NCI-H187 (cell line): Measurements from ENCODE around the gene PPIF.

Experiments
- DNase-seq, 2 experiments: peaks; one replicate each; lab custom pipeline; 2025; lab: John Stamatoyannopoulos, UW

The PPIF gene

GRCh38 chr10:79313911-79314439, 33.3 kb upstream of the PPIF start:
- DNase-seq = no peak

GRCh38 chr10:79314761-79315601, 32.3 kb upstream of the PPIF start:
- DNase-seq = no peak

DNA sequence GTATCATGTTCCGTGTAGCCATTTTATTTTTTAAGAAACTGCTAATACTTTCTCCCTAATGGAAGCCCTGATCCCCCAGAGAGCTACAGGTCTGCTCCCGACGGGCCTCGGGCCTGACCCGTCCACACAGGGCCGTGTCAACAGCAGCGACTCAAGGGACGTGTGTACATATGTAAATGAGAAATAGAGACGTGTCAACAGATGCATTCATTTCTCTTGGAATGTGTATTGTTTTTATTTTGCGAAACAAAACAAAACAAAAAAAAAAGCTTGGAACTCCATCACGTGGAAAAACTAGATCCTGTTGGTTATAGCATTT, 31.7 kb upstream of the PPIF start:
- no peak for DNase-seq

DNA sequence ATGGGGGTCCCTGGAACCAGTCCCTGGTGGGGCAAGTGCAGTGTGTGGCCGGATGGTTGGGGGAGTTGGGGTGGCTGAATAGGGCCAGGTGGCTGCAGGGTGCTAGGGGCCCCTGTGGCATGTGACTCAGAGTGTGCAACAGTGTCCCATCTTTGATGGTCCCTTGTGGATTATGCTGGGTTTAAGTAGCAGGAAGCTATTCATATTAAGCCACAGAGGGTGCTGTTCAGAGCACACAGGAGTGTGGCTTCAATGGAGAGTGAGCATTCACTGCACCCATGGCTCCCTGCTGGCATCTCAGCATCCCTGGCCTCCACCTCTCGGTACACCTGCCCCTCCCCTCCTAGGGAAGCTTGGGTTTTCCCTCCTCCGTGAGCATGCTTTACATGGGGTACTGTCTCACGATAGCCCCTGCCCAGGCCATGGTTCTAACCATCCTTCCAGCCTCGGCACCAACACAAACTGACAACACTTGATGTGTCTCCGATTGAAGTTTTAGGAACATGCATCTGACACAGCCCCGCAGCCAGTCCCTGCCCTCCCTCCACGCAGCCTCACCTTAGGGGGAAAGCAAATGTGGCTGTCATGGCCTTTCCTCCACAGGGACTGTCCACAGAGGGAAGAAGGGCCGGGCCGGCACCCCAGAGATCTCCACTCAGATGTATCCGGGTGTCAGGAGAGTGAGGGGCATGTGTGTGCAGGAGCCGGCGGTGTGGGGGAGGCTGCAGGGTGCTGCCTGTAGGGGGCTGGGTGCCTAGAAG, 30.4 kb upstream of the PPIF start:
- DNase-seq = no peak

- DNase-seq = no peak
Measured at GRCh38 chr10:79318369-79318768, 28.9 kb upstream of the PPIF start.

- no peak for DNase-seq
Measured at GRCh38 chr10:79319115-79319771, 28.0 kb upstream of the PPIF start.

DNA sequence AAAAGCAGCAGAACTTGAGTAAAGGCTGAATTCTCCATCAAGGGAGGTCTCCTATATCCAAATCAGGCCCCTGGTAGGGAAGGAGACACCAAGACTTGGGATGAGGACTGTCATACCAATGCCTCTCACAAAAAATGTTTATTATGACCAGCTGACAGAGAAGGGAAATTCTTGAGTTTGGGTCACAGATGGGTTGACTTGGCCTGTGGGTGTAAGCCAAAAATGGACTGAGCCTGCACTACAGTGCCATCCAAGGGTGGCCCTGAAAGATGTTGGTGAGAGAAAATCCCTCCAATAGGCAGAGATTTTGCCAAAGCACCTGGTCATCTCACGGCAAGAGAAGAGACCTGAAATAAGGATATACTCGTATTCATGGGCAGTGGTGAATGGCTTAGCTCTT, 27.0 kb upstream of the PPIF start:
- no peak for DNase-seq

DNA sequence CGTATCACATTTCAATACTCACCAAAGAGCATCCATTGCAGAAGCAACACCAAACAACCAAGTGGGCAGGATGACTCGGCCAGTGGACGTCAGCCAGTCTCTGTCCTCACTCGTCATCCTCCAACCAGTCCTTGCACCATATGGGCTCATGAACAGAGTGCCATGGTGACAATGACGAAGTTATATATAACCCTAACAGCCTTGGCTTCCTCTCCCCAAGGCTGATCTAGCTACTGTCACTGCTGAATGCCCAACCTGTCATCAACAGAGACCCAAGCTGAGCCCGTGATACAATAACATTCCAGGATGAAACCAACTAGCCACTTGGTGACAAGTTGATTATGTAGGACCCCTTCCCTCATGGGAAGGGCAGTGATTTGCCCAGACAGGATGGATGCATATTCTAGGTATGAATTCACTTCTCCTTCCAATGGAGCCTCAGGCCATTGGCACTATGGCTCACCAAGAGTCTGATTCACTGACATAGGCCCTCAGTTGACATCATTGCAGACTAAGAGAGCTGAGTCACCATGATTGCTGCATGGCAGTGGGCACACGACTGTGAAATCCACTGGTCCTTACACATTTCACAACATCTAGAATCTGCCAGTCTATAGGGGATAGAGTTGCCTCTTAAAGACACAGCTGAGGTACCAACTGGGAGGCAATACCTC, 26.3 kb upstream of the PPIF start:
- no peak for DNase-seq

DNA sequence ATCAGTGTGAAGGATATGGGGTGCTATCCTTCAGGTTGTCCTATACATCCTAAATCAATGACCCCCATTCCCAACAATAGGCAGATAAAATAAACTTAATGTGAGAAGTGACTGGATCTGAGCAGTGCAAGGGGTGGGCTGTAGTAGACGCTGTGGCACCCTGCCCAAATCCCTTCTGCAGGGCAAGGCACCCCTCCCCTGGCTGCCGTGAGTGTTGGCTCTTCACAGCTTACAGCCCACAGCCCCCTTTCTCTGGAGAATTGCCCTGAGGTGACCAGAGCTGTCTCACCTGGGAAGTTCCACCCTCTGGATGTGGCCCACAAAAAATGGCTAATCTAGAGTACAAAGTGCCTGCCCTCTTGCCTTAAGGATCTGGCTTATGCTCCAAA, 25.8 kb upstream of the PPIF start:
- DNase-seq = no peak

DNA sequence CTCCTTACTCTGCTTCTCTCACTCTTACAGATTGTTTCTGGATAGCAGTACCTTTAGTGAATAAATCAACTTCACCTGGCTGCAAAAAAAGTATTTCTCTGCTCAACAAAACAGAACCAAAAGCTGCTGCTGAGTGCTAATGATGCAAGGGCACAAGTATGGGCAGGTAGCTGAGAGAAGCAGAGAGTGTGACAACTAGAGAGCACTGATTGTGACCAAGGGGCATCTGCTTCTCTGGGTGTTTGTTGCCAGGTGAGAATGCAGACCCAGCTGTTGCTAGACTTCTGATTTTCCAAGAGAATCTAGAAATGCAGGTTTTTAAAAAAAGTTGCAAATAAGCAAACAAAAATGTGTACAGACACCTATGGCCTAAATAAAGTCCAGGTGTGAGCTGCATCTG, 25.3 kb upstream of the PPIF start:
- DNase-seq = no peak

DNA sequence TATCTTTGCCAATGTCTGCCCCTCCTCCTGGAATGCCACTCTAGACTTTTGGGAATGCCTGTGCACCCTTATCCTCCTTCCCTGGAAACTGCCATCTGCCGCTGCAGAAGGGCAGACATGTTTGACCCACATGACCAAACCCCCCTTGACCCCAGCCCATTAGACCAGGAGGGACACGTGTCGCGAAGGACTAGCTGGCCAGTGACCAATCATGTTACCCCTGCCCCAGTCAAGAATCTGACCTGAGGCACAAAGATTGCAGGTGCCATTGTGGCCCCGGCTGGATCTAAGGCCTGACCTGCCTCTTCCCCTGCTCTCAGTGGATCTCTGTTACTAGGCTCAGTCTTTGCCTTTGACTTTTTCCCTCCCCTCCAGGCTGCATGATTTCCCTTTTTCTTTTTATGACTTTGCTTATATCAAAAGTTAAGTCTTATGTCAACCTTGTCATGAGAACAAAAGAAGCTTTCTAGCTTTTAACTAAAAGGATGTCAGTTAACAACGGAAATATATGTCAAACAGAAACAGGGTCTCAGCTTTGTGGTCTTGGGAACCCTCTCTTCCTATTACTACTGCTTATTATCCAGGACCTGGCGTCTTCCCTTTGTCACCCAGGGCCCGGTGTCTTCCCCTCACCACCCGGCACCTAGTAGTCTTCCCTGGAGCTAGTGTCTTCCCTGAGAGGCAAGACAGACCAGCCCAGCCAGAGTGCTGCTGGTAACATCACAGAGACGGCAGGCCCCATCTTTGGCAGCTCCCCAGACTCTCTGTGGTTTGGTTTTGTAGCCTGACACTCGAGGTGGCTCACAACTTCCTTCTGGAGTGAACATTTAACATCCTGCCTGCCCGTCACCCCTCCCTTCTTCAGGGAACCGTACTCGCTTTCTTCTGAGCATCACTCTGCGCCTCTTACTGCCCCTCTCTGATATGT, 24.4 kb upstream of the PPIF start:
- DNase-seq = no peak

- no peak for DNase-seq
Measured at GRCh38 chr10:79323602-79324001, 23.7 kb upstream of the PPIF start.

DNA sequence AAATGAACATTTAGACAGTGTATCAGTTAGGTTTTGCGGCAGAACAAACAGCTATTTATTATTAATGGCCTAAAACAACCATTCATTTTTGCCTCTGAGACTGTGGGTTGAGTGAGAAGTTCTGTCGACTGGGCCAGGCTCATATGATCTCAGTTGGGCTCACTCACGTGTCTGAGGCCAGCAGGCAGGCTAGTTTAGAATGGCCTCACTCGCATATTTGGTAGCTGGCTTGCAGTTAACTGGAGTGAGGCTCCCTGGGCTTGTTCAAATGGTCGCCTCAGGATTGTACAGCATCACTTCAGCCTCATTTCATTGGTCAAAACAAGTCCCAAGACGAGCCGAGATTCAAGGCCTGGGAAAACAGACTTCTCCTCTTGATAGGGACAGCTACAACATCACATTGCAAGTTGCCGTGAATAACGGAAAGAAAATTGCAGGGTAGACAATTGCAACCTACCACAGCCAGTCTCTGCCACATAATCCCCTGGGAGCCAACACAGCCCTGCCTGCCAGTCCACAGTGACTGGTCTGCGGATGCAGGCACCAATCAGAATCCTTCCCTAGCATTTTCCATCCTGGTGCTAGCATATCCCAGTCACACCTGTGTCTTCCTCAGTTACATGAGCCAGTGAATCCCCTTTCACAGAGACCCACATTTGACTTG, 23.1 kb upstream of the PPIF start:
- no peak for DNase-seq

DNA sequence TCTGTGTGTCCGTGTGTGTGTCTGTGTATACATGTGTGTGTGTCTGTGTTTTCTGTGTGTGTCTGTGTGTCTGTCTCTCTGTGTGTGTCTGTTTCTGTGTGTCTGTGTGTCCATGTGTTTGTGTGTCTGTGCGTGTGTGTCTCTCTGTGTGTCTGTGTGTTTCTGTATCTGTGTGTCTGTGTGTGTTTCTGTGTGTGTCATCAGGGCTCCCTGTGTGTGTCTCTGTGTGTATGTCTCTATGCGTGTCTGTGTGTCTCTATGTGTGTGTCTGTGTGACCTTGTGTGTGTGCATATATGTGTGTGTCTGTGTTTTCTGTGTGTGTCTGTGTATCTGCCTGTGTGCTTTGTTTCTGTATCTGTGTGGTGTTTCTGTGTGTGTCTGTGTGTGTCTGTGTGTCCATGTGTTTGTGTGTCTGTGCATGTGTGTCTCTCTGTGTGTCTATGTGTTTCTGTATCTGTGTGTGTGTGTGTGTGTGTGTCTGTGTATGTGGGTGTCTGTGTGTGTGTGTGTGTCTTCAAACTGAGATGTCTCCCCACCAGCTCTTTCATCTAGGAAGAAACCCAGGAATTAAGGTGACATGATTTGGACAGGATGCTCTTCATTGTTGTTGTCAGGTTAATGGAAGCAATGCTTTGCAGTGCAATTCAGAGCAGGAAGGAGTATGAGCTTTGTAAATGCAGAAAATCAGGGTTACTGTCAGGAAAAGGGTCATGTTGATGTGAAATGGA, 20.7 kb upstream of the PPIF start:
- DNase-seq = no peak

DNA sequence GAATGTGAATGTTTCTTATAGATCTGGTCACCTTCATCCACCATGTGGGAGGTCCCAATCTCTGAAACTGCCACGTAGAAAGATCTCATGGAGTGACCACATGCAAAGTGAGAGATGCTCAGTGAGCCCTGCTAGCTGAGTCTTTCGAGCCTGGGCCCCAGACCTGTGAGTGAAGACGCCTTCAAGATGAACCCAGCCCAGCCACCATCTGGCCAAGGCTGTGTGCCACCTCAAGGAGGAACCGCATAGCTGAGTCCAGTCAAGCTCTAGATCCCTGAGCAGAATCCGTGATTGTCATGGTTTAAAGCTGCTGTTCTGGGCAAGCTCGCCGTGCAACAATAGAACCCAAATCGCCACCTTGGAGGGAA, 20.2 kb upstream of the PPIF start:
- no peak for DNase-seq

GRCh38 chr10:79328147-79328701, 19.0 kb upstream of the PPIF start:
- no peak for DNase-seq

- no peak for DNase-seq
Measured at GRCh38 chr10:79328737-79329504, 18.3 kb upstream of the PPIF start.

DNA sequence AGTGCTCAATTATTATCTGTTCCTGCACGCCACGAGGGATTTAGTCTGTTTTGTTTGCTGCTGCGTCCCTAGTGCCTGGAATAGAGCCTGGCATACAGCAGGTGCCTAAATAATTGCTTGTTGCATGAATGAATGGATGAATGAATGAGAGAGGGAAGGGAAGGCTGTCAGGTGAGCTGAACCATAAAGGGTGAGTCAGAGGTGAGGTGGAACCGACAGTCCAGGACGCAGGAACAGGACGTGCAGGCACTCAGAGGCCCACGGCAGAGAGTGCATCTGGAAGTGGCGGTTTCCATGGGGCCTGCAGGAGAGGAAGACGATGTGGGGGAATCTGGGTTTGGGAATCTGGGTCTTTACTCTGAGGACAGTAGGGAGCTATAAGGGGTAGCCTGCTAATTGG, 17.7 kb upstream of the PPIF start:
- DNase-seq = no peak

- no peak for DNase-seq
Measured at GRCh38 chr10:79331226-79331625, 16.0 kb upstream of the PPIF start.
